Natural killer cell (primary cell): Measurements from ENCODE around the gene TLR6. TPM values are rescaled to one million over a fixed set of nuclear protein-coding genes. Genes with fewer than 3 reads are reported as not detected.

Experiments
- ATAC-seq, 3 donors: fragments of 150-1000 bp in 2 of 3; fragments of 200-7000 bp in 1 of 3; cut with Tn5 transposase; 1 replicate in 1 of 3; 2 replicates in 2 of 3; pipeline ENCODE4 v1.10.0; 2021; ENCODE audit warnings: mild to moderate bottlenecking in 2 of 3, moderate library complexity in 2 of 3
- DNase-seq, 2 donors: peaks; one replicate each; pipeline versions ENCODE4 v3.0.0 to v3.0.0-alpha.2; 2013 to 2021; ENCODE audit warnings: mixed read lengths in 1 of 2
- H3K27ac ChIP-seq: one replicate; pipeline ENCODE4 v1.5.1; 2013; ENCODE audit warnings: mild to moderate bottlenecking, low read length
- H3K27me3 ChIP-seq: one replicate; pipeline ENCODE4 v1.6.1; 2013; ENCODE audit warnings: low read length; ENCODE audit not compliant: control insufficient read depth, insufficient read depth
- H3K36me3 ChIP-seq: one replicate; pipeline ENCODE4 v1.6.1; 2013; ENCODE audit warnings: low read length; ENCODE audit not compliant: control insufficient read depth, insufficient read depth
- H3K4me1 ChIP-seq: one replicate; pipeline ENCODE4 v1.6.1; 2013; ENCODE audit warnings: low read length; ENCODE audit not compliant: control insufficient read depth, insufficient read depth
- H3K4me3 ChIP-seq: one replicate; pipeline ENCODE4 v1.5.1; 2013; ENCODE audit warnings: low read length
- H3K9me3 ChIP-seq: one replicate; pipeline ENCODE4 v1.6.1; 2013; ENCODE audit warnings: low read length; ENCODE audit not compliant: control insufficient read depth, insufficient read depth
- H3K27ac Mint-ChIP-seq, 2 donors: one replicate each; pipeline ENCODE4 v1.8.0; 2022; ENCODE audit warnings: mild to moderate bottlenecking in 2 of 2, mixed read lengths in 2 of 2, moderate library complexity in 1 of 2
- H3K27me3 Mint-ChIP-seq, 2 donors: one replicate each; pipeline ENCODE4 v1.8.0; 2022; ENCODE audit warnings: low read depth in 2 of 2, mixed read lengths in 2 of 2
- H3K36me3 Mint-ChIP-seq: one replicate; pipeline ENCODE4 v1.8.0; 2022; ENCODE audit warnings: mixed read lengths
- H3K4me1 Mint-ChIP-seq, 2 donors: one replicate each; pipeline ENCODE4 v1.8.0; 2022; ENCODE audit warnings: mixed read lengths in 2 of 2
- H3K4me3 Mint-ChIP-seq: one replicate; pipeline ENCODE4 v1.8.0; 2022; ENCODE audit warnings: mild to moderate bottlenecking, moderate library complexity, mixed read lengths
- H3K9me3 Mint-ChIP-seq, 2 donors: one replicate each; pipeline ENCODE4 v1.8.0; 2022; ENCODE audit warnings: mixed read lengths in 2 of 2
- CTCF ChIP-seq: fragments of 200-600 bp; IDR thresholded peaks from one replicate; pipeline ENCODE4 v1.8.0; 2022; ENCODE audit warnings: antibody characterized with exemption
- WGBS: methylation state at CpG from one replicate; pipeline ENCODE4 v1.1.7; 2013; ENCODE audit warnings: missing lambda C conversion rate; ENCODE audit not compliant: insufficient coverage; 5-methylcytosine and 5-hydroxymethylcytosine counted together
- intact Hi-C: fragments of 100-400 bp; cut with micrococcal nuclease; formaldehyde crosslinking; loops from one replicate; pipeline ENCODE4 v1.14.2; 2022
- total RNA-seq, 4 donors: library from RNA; stranded (reverse); fragments of 120-200 nt in 1 of 4; gene quantifications; one replicate each; pipeline versions ENCODE4 v1.2.3 to v1.2.4, GENCODE V29; 2013 to 2022

Gene TLR6
- total RNA-seq, 3 donors from 2014 or later (not counting 1 experiment from before 2014, with no cell fraction given): 6.3 to 9.8 (median 6.8) TPM

GRCh38 chr4:38834570-38834969, 22.0 kb downstream of the TLR6 start:
- Histone ChIP-seq H3K36me3 (no peaks in the 10 kb centered on the region), H3K4me1 (peaks cover 9% of the 10 kb centered on the region), H3K27ac (no peak overlapping the region), H3K27me3 (no peaks in the 10 kb centered on the region), H3K9me3 (no peaks in the 10 kb centered on the region), H3K4me3 (no peak overlapping the region)
- no peaks in the 10 kb centered on the region for H3K27me3 Mint-ChIP-seq
- ATAC-seq: no peak
- no peak for TF ChIP-seq CTCF
- H3K4me1 Mint-ChIP-seq: peaks cover 30 to 34% of the 10 kb centered on the region in 2 donors
- WGBS: 100% methylated on average over 1 of the region's 4 CpGs
- H3K9me3 Mint-ChIP-seq: peaks cover 4 to 8% of the 10 kb centered on the region in 2 donors
- no peak overlapping the region for H3K4me3 Mint-ChIP-seq
- DNase-seq: no peak
- no peak overlapping the region for H3K27ac Mint-ChIP-seq
- H3K36me3 Mint-ChIP-seq: peaks cover 8% of the 10 kb centered on the region
- intact Hi-C loops: no loop called here

GRCh38 chr4:38832624-38833528, 23.7 kb downstream of the TLR6 start:
- H3K27ac ChIP-seq: no peak overlapping the region
- no peaks in the 10 kb centered on the region for H3K27me3 Mint-ChIP-seq
- peaks cover 8% of the 10 kb centered on the region for H3K36me3 Mint-ChIP-seq
- ATAC-seq: no peak
- no peak for DNase-seq
- TF ChIP-seq CTCF: no peak
- H3K9me3 ChIP-seq: no peaks in the 10 kb centered on the region
- H3K27ac Mint-ChIP-seq: no peak overlapping the region
- H3K27me3 ChIP-seq: no peaks in the 10 kb centered on the region
- peaks cover 12% of the 10 kb centered on the region for H3K36me3 ChIP-seq
- WGBS: 91% methylated on average over 7 of the region's 7 CpGs
- H3K4me3 ChIP-seq: no peak overlapping the region
- intact Hi-C loops: no loop called here
- H3K4me1 Mint-ChIP-seq: peaks cover 22 to 24% of the 10 kb centered on the region in 2 donors
- H3K4me3 Mint-ChIP-seq: no peak overlapping the region
- H3K4me1 ChIP-seq: peaks cover 9% of the 10 kb centered on the region
- H3K9me3 Mint-ChIP-seq: peaks cover 4 to 8% of the 10 kb centered on the region in 2 donors

- Histone ChIP-seq H3K36me3 (peaks cover 14% of the 10 kb centered on the region), H3K4me3 (no peak overlapping the region), H3K27ac (no peak overlapping the region), H3K9me3 (no peaks in the 10 kb centered on the region), H3K4me1 (peaks cover 9% of the 10 kb centered on the region), H3K27me3 (no peaks in the 10 kb centered on the region)
- WGBS: 96% methylated on average over 1 of the region's 1 CpG
- Mint-ChIP-seq H3K27ac (no peak overlapping the region), H3K9me3 (peaks cover 4 to 8% of the 10 kb centered on the region in 2 donors), H3K4me3 (no peak overlapping the region), H3K36me3 (peaks cover 8% of the 10 kb centered on the region), H3K27me3 (no peaks in the 10 kb centered on the region), H3K4me1 (peaks cover 15 to 18% of the 10 kb centered on the region in 2 donors)
- intact Hi-C loops: no loop called here
- ATAC-seq: no peak
- TF ChIP-seq CTCF: no peak
- no peak for DNase-seq
Measured at GRCh38 chr4:38832206-38832605, 24.4 kb downstream of the TLR6 start.
